Thyroid gland (tissue), 4 donors: ENCODE data around the gene NHLRC4.

Experiments used
- CTCF ChIP-seq, 6 experiments: fragments of 200-600 bp in 3 of 6; fragments of 450-650 bp in 3 of 6; sonication (generic) in 3 of 6; IDR thresholded peaks; one replicate each; pipeline ENCODE4 v1.5.1; 2016 to 2019; ENCODE audit warnings: antibody characterized with exemption in 6 of 6, mild to moderate bottlenecking in 2 of 6, inconsistent platforms in 1 of 6, moderate library complexity in 1 of 6
- POLR2A ChIP-seq, 2 donors: fragments of 450-650 bp; IDR thresholded peaks; one replicate each; pipeline ENCODE4 v1.6.1; 2017; ENCODE audit warnings: antibody characterized with exemption in 2 of 2, mild to moderate bottlenecking in 2 of 2, moderate library complexity in 1 of 2

- no peak for TF ChIP-seq CTCF (IDR thresholded peaks at IDR 0.05)
- TF ChIP-seq POLR2A (IDR thresholded peaks at IDR 0.05) = no peak
These were observed 31.9 kb upstream of the NHLRC4 start for GRCh38 chr16:534856-535445.
